Frontal cortex (tissue), 4 donors: ENCODE measurements around the gene CAST. TPM values are rescaled to one million over a fixed set of nuclear protein-coding genes. Genes with fewer than 3 reads are reported as not detected.
"Not testable (repeated sequence)": the region's sequence is repeated elsewhere in the genome, so short reads cannot be mapped to it uniquely, and the experiment has no call there.

ENCODE experiments used
- DNase-seq, 2 donors: peaks; one replicate each; pipeline ENCODE4 v3.0.0; 2012; ENCODE audit warnings: low spot score in 2 of 2
- FAIRE-seq: peaks from 2 replicates; lab custom pipeline; 2012; peaks lifted over from hg19 to GRCh38; lab: Jason Lieb, UNC
- total RNA-seq: library from RNA; depleted of rRNA; stranded (reverse); fragments of >200 nt; gene quantifications from one replicate; pipeline ENCODE4 v1.2.3, GENCODE V29; 2014
- donor health status: control.
- donor health status: control.
- donor health status: control.

Gene CAST
- total RNA-seq, 1 donor from 2014 or later = 9.4 TPM

DNA sequence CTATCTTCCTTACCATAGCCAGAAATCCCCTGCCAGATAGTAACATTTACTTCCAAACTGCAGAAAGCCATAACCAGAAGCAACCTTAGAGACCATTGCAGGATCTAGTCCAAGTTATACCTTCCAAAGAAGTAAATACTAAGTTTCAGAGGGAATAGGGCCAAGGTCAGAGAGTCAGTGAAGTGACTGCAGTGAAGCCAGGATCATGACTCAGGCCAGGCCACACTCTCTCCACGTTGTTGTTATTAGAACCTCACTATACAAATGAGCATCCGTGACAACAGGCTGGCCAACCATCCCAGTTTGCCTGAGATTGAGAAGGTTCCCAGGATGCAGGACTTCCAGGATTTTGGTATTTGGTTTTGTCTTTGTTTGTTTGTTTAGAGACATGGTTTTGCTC is 134.3 kb downstream of the CAST start:
- FAIRE-seq = no peak
- no peak for DNase-seq

DNA sequence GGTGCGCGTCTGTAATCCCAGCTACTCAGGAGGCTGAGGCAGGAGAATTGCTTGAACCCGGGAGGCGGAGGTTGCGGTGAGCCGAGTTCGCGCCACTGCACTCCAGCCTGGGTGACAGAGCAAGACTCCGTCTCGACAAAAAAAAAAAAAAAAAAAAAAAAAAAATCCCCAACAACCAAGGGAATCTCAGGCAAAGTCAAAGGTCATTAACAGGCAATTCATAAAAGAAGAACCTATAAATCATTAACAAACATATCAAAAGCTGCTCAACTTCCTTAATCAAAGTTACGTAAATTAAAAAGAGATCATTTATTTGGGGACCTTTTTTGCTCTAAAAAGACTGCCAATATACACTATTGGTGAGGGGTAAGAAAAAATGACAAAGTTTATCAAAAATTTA is 139.5 kb downstream of the CAST start:
- DNase-seq, FAIRE-seq: not testable (repeated sequence)

DNA sequence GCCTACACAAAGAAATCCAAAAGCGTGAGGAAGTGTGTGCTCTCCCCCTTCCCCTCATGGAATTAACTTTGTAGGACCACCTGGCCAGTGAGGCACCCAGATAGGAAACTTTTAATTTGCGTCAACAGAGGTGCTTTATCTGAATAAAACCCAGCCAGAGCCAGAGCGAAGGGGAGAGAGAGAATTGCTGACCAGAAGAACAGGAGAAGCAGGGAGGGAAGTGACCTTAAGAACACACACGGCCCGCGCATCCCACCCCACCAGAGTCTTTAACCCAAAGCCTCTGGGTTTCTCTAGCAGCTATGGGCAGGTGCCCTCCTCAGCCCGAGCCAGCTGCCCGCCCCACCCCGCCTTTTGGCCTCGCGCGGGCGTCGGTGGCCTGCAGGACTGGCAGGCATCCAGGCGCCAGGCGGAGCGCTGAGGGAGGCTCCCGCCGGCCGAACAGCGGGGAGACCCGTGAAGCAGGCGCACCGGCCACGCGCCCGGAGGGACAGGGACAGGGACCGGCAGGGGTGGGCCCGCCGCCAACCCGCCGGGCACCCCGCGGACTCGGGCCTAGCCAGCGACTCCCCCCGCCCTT is 145.0 kb downstream of the CAST start:
- no peak for FAIRE-seq
- DNase-seq = peak; percentile 73 to 76

DNA sequence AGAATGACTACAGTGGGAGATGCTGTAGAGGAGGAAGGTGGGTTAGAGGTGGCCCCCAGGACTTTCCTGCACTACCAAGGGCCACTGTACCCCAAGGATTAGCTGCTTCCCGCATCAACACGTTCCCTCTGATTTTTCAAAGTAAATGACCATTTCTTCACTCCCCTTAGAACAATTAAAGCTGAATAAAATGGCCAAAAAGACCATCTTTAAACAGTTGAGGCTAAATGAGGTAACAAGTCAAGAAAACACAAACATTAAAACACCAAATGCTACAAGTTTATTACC is 146.3 kb downstream of the CAST start:
- no peak for DNase-seq
- FAIRE-seq = no peak

GRCh38 chr5:96808868-96809558 is 146.8 kb downstream of the CAST start:
- DNase-seq (no peak), FAIRE-seq (no peak)

DNA sequence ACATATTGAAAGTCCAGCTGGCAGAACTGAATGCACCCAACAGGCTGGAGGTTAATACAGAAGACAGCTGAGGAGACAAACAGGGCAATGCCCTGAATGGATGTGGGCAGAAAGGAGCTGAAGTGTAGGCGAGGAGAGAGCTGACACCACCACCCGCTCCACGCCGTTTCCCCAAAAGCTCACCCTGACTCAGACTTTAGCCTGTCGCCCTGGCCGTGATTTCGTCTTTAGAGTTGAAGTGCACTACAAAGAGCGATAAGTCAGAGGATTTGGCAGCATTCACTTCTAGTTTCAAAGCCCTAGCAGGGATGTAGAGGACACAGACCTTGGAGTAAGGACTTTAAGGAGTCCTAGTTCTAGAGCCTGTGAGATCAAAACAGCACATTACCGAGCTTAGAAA is 147.7 kb downstream of the CAST start:
- no peak for DNase-seq
- FAIRE-seq = no peak

GRCh38 chr5:96812851-96813250 is 150.7 kb downstream of the CAST start:
- FAIRE-seq = no peak

GRCh38 chr5:96814041-96814440 is 151.9 kb downstream of the CAST start:
- DNase-seq (no peak), FAIRE-seq (no peak)

More at GRCh38 chr5:96812851-96813250, 150.7 kb downstream of the CAST start:
- no peak for DNase-seq

- FAIRE-seq = no peak
Observed at GRCh38 chr5:96816411-96816939, 154.3 kb downstream of the CAST start.

DNA sequence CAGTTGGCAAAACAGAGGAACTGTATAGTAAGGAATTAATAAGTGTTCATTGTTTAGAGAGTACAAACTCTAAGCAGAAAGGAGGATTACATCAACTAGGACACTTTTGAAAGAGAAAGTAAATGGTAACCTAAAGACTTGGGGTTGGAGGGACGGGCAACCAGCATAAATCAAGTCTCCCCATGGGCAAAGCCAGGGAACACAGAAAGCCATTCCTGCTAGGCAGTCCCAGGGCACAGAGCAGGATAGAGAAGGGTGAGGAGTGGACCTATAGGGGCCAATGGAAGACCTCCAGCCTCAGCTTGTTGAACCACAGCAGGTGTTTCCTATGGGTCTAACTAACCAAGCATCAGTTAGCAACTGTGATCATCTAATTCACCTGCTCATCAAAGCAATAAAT is 154.8 kb downstream of the CAST start:
- no peak for FAIRE-seq
- DNase-seq = no peak

More at GRCh38 chr5:96816411-96816939, 154.3 kb downstream of the CAST start:
- no peak for DNase-seq

- DNase-seq (no peak), FAIRE-seq (no peak)
Observed at GRCh38 chr5:96817506-96817905, 155.3 kb downstream of the CAST start.

GRCh38 chr5:96818125-96818788 is 156.1 kb downstream of the CAST start:
- FAIRE-seq (no peak), DNase-seq (no peak)

DNA sequence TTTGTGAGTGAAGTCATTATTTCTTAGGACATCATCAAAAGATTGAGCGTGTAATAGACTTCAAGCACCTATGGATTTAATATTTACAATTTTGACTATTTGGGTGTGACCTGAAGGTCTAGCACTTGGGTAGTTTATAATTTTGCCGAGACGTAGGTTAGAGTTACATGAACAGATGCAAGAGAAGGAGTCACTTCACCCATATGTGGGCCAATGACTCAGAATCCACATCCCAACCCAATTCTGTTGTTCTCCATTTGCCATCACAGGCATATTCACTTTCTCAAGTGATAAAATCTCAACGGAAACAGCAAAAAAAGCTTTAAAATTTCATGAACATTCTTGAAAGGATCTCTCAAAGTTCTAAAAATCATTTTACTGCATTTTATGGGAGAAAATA is 157.6 kb downstream of the CAST start:
- DNase-seq = no peak
- no peak for FAIRE-seq

GRCh38 chr5:96821260-96821916 is 159.2 kb downstream of the CAST start:
- FAIRE-seq (no peak), DNase-seq (no peak)

DNA sequence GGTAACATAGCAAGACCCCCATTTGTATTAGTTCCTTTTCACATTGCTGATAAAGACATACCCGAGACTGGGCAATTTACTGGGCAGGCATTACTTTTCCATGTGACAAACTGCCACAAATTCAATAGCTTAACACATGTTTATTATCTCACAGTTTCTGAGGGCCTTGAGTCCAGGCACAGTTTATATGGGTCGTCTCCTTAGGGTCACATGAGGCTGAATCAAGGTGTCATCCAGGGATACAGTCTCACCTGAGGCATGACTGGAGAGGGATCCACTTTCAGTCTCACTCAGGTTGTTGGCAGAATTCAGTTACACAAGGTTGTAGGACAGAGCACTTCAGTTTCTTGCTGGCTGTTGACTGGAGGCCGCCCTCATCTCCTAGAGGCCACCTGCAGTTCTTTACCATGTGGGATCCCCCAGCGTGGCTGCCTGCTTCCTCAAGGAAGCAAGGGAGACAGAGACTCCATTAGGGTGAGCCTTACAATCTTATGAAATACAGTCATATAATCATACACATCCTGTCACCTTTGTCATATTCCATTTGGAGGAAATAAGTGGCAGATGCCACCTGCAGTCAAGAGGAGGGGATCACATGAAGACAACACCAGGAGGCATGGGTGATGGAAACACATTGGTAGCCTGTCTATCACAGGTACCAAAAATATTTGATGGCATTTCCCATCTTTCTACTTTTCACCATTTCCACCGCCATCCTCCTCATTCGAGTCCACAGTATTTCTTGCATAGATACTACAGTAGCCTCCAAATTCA is 160.7 kb downstream of the CAST start:
- no peak for FAIRE-seq

GRCh38 chr5:96823900-96824380 is 161.8 kb downstream of the CAST start:
- FAIRE-seq (no peak), DNase-seq (no peak)

More for the DNA sequence above, 160.7 kb downstream of the CAST start:
- DNase-seq = no peak
